ELF-1 (cell line): ENCODE results near the gene ISG20.
"Not testable (repeated sequence)": the region's sequence is repeated elsewhere in the genome, so short reads cannot be mapped to it uniquely, and the experiment has no call there.

Source experiments
- DNase-seq: peaks from one replicate; pipeline ENCODE4 v3.0.0-alpha.2; 2016; ENCODE audit warnings: low read depth, low spot score

The ISG20 gene

GRCh38 chr15:88618686-88619085 lies 20.1 kb upstream of the ISG20 start:
- DNase-seq: no peak

GRCh38 chr15:88619796-88620195 lies 19.0 kb upstream of the ISG20 start:
- DNase-seq: no peak

DNA sequence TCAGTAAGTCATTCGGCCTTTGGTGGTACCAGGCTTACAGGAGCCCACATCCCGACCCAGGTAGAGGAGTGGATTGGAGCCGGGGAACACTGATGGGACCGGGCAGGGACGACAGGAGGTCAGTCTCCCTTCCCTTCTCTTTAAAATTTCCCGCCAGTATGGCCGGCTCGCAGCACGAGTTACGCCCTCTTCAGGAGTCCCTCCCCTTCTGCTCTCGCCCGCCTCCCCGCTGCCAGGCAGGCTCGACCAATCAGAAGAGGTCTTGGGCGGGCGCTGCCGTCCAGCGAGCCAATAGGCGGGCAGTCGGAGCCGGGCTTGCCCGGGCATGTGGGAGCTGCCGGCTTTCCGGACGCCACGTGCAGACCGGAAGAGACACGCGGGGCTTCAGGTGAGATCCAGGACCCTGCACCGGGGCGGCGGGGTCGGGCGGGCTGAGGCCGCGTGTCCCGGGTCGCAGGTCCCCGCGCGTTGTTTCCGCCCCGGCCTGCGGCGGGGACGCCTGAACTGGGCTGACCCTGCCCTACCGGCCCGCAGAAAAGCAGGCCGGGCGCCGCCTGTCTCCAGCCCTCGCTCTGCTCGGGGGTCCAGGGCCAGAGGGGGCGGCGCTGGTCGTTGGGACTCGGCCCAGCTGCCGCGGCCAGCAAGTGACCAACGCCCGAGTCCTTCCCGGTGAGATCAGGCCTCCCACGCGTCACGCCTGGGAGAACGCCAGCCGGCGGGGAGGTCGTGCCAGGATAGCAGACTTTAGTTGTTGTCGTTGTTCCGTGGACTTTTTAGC lies 17.6 kb upstream of the ISG20 start, which contains the start of gene AEN:
AEN (plus strand) TSS at position 346 of the 778 bp plus-strand sequence. CDS start 4,870 bp downstream, outside the sequence.
- peak; percentile 99 for DNase-seq

GRCh38 chr15:88621789-88622604 lies 16.8 kb upstream of the ISG20 start:
- no peak for DNase-seq

GRCh38 chr15:88622605-88622975 lies 16.2 kb upstream of the ISG20 start:
- DNase-seq: no peak

- DNase-seq: no peak
These were observed 15.8 kb upstream of the ISG20 start for GRCh38 chr15:88623061-88623460.

GRCh38 chr15:88623632-88624031 lies 15.2 kb upstream of the ISG20 start:
- DNase-seq: no peak

DNA sequence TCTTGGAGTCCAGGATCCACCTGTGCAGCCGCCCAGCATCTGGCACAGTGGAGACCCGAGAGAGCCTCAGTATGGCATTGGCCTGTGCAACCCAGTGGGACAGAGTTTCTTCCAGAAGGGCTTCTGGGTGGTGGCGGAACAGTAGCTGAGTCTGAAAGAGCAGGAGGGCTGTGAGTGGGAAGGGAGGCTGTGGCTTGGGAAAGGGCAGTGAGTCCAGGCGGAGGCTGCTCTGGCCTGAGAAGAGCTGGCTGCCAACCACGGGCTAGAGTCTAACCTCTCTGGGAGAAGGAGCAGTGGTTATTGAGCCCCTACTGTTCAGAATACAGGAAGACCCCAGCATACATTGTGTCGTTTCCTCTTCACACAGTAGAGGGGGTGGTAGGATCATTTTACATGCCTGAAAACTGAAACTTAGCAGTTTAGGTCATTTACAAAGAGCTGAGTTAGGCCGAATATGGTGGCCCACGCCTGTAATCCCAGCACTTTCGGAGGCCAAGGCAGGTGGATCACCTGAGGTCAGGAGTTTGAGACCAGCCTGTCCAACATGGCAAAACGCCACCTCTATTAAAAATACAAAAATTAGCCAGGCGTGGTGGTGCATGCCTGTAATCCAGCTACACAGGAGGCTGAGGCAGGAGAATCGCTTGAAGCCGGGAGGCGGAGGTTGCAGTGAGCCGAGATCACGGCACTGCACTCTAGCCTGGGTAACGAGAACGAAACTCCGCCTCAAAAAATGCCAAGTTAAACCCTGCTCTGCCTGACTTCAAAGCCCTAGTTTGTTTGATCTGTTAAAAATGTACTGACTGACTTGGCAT lies 14.5 kb upstream of the ISG20 start:
- DNase-seq: peak; percentile 53

DNA sequence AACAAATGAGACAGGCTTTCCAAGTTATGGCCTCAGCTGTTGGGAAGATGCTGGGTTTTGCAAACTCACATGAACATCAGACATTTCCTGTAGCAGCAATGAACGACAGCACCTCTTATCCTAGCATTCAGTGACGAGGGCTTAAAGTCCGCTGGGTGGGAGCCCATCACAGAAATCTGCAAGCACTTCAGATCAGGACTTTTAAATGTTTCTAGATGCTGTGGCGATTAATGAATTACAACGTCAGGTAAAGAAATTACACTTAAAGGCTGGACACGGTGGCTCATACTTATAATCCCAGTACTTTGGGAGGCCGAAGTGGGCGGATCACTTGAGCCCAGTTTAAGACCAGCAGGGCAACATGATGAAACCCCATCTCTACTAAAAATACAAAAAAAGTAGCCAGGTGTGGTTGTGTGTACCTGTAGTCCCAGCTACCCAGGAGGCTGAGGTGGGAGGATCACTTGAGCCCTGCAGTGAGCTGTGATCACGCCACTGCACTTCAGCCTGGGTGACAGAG lies 13.8 kb upstream of the ISG20 start:
- DNase-seq: no peak

- no peak for DNase-seq
These were observed 12.7 kb upstream of the ISG20 start for GRCh38 chr15:88625943-88626741.

GRCh38 chr15:88627463-88627862 lies 11.4 kb upstream of the ISG20 start:
- DNase-seq: no peak

DNA sequence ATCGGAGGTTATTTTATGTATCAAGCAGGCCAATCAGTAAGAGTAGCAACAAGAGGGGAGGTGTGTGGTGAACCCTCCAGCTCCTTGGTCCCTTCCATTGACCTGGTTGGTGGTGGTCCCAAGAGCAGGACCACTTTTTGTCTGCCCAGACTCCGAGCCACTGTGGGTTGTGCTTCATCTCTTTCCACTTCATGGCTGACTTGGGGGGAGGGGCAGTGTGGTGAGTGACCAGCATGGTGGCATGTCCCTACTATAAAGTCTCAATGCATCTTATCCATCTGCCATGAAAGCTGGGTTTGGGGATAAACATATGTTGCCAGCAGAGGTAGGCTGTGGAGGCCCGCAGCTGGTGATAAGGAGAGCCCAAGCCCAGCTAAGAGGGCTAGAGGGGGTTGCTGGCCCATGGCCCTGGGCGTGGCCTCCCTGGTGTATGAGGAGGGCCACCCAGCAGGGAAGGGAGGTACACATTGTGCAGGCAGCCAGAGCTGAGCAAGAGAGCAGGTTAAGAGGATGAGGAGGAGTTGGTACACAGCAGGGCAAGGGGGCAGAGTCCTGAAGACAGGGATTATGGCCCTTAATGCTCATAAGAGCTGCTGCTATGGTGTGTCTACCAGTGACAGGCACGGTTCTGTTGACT lies 10.7 kb upstream of the ISG20 start:
- DNase-seq: no peak

GRCh38 chr15:88629071-88629470 lies 9.7 kb upstream of the ISG20 start:
- DNase-seq: no peak

- no peak for DNase-seq
These were observed 8.6 kb upstream of the ISG20 start for GRCh38 chr15:88630141-88630721.

DNA sequence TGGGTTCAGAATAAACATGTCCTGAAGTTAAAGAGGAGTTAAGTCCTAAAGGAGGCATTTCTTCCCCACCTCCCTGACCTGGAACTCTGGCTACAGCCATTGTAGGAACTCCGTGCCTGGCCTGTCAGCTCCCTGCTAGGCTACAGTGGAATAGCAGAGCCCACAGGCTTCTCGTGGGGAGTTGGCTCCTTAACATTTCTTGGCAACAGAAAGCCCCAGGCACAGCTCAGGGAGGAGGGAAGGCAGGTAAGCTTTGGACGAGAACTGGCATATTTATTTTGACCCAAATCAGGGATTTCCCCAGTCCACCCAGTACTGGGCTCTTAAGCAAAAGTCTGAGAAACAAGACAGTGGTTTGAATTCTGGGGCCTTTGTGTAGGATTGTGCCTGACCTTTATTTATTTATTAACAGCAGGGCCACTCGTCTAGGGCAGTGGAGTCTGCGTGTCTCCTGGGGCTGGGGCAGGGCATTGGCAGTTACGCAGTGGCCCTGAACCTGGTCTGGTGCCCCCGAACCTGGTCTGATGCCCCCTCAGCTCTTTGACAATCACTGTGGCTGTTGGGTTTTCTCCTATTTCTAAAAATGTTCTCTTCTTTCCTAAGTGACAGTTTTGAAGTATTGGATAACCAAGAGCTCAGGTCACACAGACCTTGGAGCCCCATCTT lies 7.9 kb upstream of the ISG20 start:
- DNase-seq: no peak

DNA sequence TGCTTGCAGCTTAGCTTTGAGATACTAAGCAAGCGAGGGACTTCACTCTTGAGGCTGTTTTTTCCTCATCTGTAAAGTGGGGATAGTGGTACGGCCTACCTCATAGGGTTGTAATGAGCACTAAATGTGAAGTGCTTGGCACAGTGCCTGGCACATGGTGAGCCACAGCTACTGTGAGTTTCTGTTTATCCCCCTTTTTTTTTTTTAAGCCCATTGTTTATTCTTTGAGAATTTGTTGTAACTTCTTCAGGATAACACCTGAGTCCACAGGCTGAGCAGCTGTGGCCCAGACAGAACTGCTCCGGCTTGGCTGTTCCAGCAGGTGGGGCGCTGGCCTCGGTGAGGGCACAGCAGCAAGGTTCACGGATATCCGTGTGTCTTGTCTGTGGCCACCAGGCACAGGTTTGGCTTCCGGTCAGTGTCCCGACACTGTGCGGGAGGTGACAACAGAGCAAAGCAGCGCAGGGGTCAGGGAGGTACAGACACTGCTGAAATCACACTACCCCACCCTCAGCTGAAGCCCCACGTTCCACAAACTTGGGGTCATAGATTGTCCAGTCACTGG lies 7.3 kb upstream of the ISG20 start:
- no peak for DNase-seq

DNA sequence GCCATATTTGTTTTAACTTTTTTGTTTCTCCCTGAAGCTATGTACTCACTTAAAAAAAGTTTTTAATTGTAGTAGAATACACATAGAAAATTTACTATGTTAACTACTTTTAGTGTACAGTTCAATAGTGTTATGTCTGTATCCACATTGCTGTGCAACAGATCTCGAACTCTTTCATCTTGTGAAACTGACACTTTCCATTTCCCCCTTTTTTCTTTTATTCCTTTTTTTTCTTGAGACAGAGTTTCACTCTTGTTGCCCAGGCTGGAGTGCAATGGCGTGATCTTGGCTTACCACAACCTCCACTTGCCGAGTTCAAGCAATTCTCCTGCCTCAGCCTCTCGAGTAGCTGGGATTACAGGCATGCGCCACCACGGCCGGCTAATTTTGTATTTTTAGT lies 6.0 kb upstream of the ISG20 start:
- DNase-seq: not testable (repeated sequence)

DNA sequence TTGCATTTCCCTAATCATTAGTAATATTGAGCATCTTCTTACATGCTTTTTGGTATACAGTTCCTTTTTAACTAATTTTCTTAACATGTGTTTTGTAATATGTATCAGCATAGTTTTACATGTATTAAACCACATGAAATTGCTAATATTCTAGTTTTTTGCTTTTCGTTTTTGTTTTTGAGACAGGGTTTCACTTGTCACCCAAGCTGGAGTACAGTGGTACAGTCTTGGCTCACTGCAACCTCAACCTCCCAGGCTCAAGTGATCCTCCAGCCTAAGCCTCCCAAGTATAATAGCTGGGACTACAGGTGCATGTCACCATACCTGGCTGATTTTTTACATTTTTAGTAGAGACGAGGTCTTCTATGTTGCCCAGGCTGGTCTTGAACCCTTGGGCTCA lies 4.4 kb upstream of the ISG20 start:
- DNase-seq: no peak

- DNase-seq: no peak
These were observed 3.5 kb upstream of the ISG20 start for GRCh38 chr15:88635318-88635717.
